ENCODE results near the gene DNAH8.

Gene DNAH8

GRCh38 chr6:39004801-39005200 is 289.7 kb downstream of the DNAH8 start:
- Histone ChIP-seq H3K4me1 (ENCODE audit: insufficient read depth, low read length) (no peaks in the 10 kb centered on the region), H3K27me3 (ENCODE audit: control insufficient read depth in 1 of 2, insufficient read depth in 2 of 2, low read length in 2 of 2) (peaks cover 0 to 4% of the 10 kb centered on the region in 2 donors), H3K9ac (ENCODE audit: low read length) (no peak overlapping the region), H3K27ac (ENCODE audit: low read depth, low read length) (no peak overlapping the region), H3K36me3 (ENCODE audit: insufficient read depth, low read length) (no peaks in the 10 kb centered on the region), H3K9me3 (ENCODE audit: low read length) (no peaks in the 10 kb centered on the region), H3K4me3 (ENCODE audit: low read depth in 1 of 2, low read length in 2 of 2) (no peak overlapping the region)

GRCh38 chr6:39005774-39006173 is 290.7 kb downstream of the DNAH8 start:
- Histone ChIP-seq H3K4me3 (ENCODE audit: low read depth in 1 of 2, low read length in 2 of 2) (no peak overlapping the region), H3K27me3 (ENCODE audit: control insufficient read depth in 1 of 2, insufficient read depth in 2 of 2, low read length in 2 of 2) (peaks cover 0 to 4% of the 10 kb centered on the region in 2 donors), H3K4me1 (ENCODE audit: insufficient read depth, low read length) (no peaks in the 10 kb centered on the region), H3K36me3 (ENCODE audit: insufficient read depth, low read length) (no peaks in the 10 kb centered on the region), H3K27ac (ENCODE audit: low read depth, low read length) (no peak overlapping the region), H3K9ac (ENCODE audit: low read length) (no peak overlapping the region), H3K9me3 (ENCODE audit: low read length) (no peaks in the 10 kb centered on the region)

GRCh38 chr6:39007575-39007974 is 292.5 kb downstream of the DNAH8 start:
- Histone ChIP-seq H3K27ac (ENCODE audit: low read depth, low read length) (no peak overlapping the region), H3K27me3 (ENCODE audit: control insufficient read depth in 1 of 2, insufficient read depth in 2 of 2, low read length in 2 of 2) (peaks cover 0 to 4% of the 10 kb centered on the region in 2 donors), H3K9ac (ENCODE audit: low read length) (no peak overlapping the region), H3K4me1 (ENCODE audit: insufficient read depth, low read length) (no peaks in the 10 kb centered on the region), H3K9me3 (ENCODE audit: low read length) (no peaks in the 10 kb centered on the region), H3K4me3 (ENCODE audit: low read depth in 1 of 2, low read length in 2 of 2) (no peak overlapping the region), H3K36me3 (ENCODE audit: insufficient read depth, low read length) (no peaks in the 10 kb centered on the region)

GRCh38 chr6:39008737-39009136 is 293.6 kb downstream of the DNAH8 start:
- Histone ChIP-seq H3K9me3 (ENCODE audit: low read length) (no peaks in the 10 kb centered on the region), H3K36me3 (ENCODE audit: insufficient read depth, low read length) (no peaks in the 10 kb centered on the region), H3K9ac (ENCODE audit: low read length) (no peak overlapping the region), H3K27me3 (ENCODE audit: control insufficient read depth in 1 of 2, insufficient read depth in 2 of 2, low read length in 2 of 2) (no peaks in the 10 kb centered on the region), H3K27ac (ENCODE audit: low read depth, low read length) (no peak overlapping the region), H3K4me1 (ENCODE audit: insufficient read depth, low read length) (no peaks in the 10 kb centered on the region), H3K4me3 (ENCODE audit: low read depth in 1 of 2, low read length in 2 of 2) (no peak overlapping the region)

- H3K4me1 ChIP-seq (ENCODE audit: insufficient read depth, low read length), result no peaks in the 10 kb centered on the region
- no peak overlapping the region for H3K4me3 ChIP-seq (ENCODE audit: low read depth in 1 of 2, low read length in 2 of 2)
- H3K27me3 ChIP-seq (ENCODE audit: control insufficient read depth in 1 of 2, insufficient read depth in 2 of 2, low read length in 2 of 2), result no peaks in the 10 kb centered on the region
- no peaks in the 10 kb centered on the region for H3K9me3 ChIP-seq (ENCODE audit: low read length)
- H3K9ac ChIP-seq (ENCODE audit: low read length), result no peak overlapping the region
- no peak overlapping the region for H3K27ac ChIP-seq (ENCODE audit: low read depth, low read length)
- no peaks in the 10 kb centered on the region for H3K36me3 ChIP-seq (ENCODE audit: insufficient read depth, low read length)
These were observed 294.4 kb downstream of the DNAH8 start for GRCh38 chr6:39009476-39009875.

GRCh38 chr6:39016839-39017546 is 301.9 kb downstream of the DNAH8 start:
- no peaks in the 10 kb centered on the region for H3K9me3 ChIP-seq (ENCODE audit: low read length)
- no peak overlapping the region for H3K27ac ChIP-seq (ENCODE audit: low read depth, low read length)
- H3K36me3 ChIP-seq (ENCODE audit: insufficient read depth, low read length), result no peaks in the 10 kb centered on the region
- no peaks in the 10 kb centered on the region for H3K27me3 ChIP-seq (ENCODE audit: control insufficient read depth in 1 of 2, insufficient read depth in 2 of 2, low read length in 2 of 2)
- no peak overlapping the region for H3K9ac ChIP-seq (ENCODE audit: low read length)
- no peaks in the 10 kb centered on the region for H3K4me1 ChIP-seq (ENCODE audit: insufficient read depth, low read length)
- no peak overlapping the region for H3K4me3 ChIP-seq (ENCODE audit: low read depth in 1 of 2, low read length in 2 of 2)

GRCh38 chr6:39017547-39017880 is 302.4 kb downstream of the DNAH8 start:
- Histone ChIP-seq H3K27me3 (ENCODE audit: control insufficient read depth in 1 of 2, insufficient read depth in 2 of 2, low read length in 2 of 2) (no peaks in the 10 kb centered on the region), H3K36me3 (ENCODE audit: insufficient read depth, low read length) (no peaks in the 10 kb centered on the region), H3K4me1 (ENCODE audit: insufficient read depth, low read length) (no peaks in the 10 kb centered on the region), H3K9me3 (ENCODE audit: low read length) (no peaks in the 10 kb centered on the region), H3K9ac (ENCODE audit: low read length) (no peak overlapping the region), H3K4me3 (ENCODE audit: low read depth in 1 of 2, low read length in 2 of 2) (no peak overlapping the region), H3K27ac (ENCODE audit: low read depth, low read length) (no peak overlapping the region)

GRCh38 chr6:39018103-39018502 is 303.0 kb downstream of the DNAH8 start:
- H3K27ac ChIP-seq (ENCODE audit: low read depth, low read length), result no peak overlapping the region
- H3K27me3 ChIP-seq (ENCODE audit: control insufficient read depth in 1 of 2, insufficient read depth in 2 of 2, low read length in 2 of 2), result no peaks in the 10 kb centered on the region

GRCh38 chr6:39020136-39020535 is 305.0 kb downstream of the DNAH8 start:
- Histone ChIP-seq H3K36me3 (ENCODE audit: insufficient read depth, low read length) (no peaks in the 10 kb centered on the region), H3K9ac (ENCODE audit: low read length) (no peak overlapping the region), H3K4me1 (ENCODE audit: insufficient read depth, low read length) (no peaks in the 10 kb centered on the region), H3K4me3 (ENCODE audit: low read depth in 1 of 2, low read length in 2 of 2) (no peak overlapping the region), H3K27me3 (ENCODE audit: control insufficient read depth in 1 of 2, insufficient read depth in 2 of 2, low read length in 2 of 2) (no peaks in the 10 kb centered on the region), H3K27ac (ENCODE audit: low read depth, low read length) (no peak overlapping the region), H3K9me3 (ENCODE audit: low read length) (no peaks in the 10 kb centered on the region)

More at GRCh38 chr6:39018103-39018502, 303.0 kb downstream of the DNAH8 start:
- Histone ChIP-seq H3K9ac (ENCODE audit: low read length) (no peak overlapping the region), H3K9me3 (ENCODE audit: low read length) (no peaks in the 10 kb centered on the region), H3K36me3 (ENCODE audit: insufficient read depth, low read length) (no peaks in the 10 kb centered on the region), H3K4me3 (ENCODE audit: low read depth in 1 of 2, low read length in 2 of 2) (no peak overlapping the region), H3K4me1 (ENCODE audit: insufficient read depth, low read length) (no peaks in the 10 kb centered on the region)

GRCh38 chr6:39021041-39021440 is 305.9 kb downstream of the DNAH8 start:
- Histone ChIP-seq H3K4me3 (ENCODE audit: low read depth in 1 of 2, low read length in 2 of 2) (no peak overlapping the region), H3K27me3 (ENCODE audit: control insufficient read depth in 1 of 2, insufficient read depth in 2 of 2, low read length in 2 of 2) (no peaks in the 10 kb centered on the region), H3K36me3 (ENCODE audit: insufficient read depth, low read length) (no peaks in the 10 kb centered on the region), H3K9me3 (ENCODE audit: low read length) (no peaks in the 10 kb centered on the region), H3K9ac (ENCODE audit: low read length) (no peak overlapping the region), H3K27ac (ENCODE audit: low read depth, low read length) (no peak overlapping the region), H3K4me1 (ENCODE audit: insufficient read depth, low read length) (no peaks in the 10 kb centered on the region)

- H3K36me3 ChIP-seq (ENCODE audit: insufficient read depth, low read length), result no peaks in the 10 kb centered on the region
- no peak overlapping the region for H3K9ac ChIP-seq (ENCODE audit: low read length)
- peaks cover 0 to 2% of the 10 kb centered on the region in 2 donors for H3K27me3 ChIP-seq (ENCODE audit: control insufficient read depth in 1 of 2, insufficient read depth in 2 of 2, low read length in 2 of 2)
- H3K4me1 ChIP-seq (ENCODE audit: insufficient read depth, low read length), result no peaks in the 10 kb centered on the region
- H3K4me3 ChIP-seq (ENCODE audit: low read depth in 1 of 2, low read length in 2 of 2), result no peak overlapping the region
- H3K9me3 ChIP-seq (ENCODE audit: low read length), result no peaks in the 10 kb centered on the region
- H3K27ac ChIP-seq (ENCODE audit: low read depth, low read length), result no peak overlapping the region
These were observed 306.7 kb downstream of the DNAH8 start for GRCh38 chr6:39021779-39022178.

GRCh38 chr6:39026175-39026574 is 311.1 kb downstream of the DNAH8 start:
- Histone ChIP-seq H3K27ac (ENCODE audit: low read depth, low read length) (no peak overlapping the region), H3K4me1 (ENCODE audit: insufficient read depth, low read length) (no peaks in the 10 kb centered on the region), H3K4me3 (ENCODE audit: low read depth in 1 of 2, low read length in 2 of 2) (no peak overlapping the region), H3K36me3 (ENCODE audit: insufficient read depth, low read length) (no peaks in the 10 kb centered on the region), H3K9ac (ENCODE audit: low read length) (no peak overlapping the region), H3K27me3 (ENCODE audit: control insufficient read depth in 1 of 2, insufficient read depth in 2 of 2, low read length in 2 of 2) (peaks cover 0 to 7% of the 10 kb centered on the region in 2 donors), H3K9me3 (ENCODE audit: low read length) (no peaks in the 10 kb centered on the region)

Measured in muscle layer of colon (tissue), 2 donors.